ENCODE results near the gene KSR1. TPM values are rescaled to one million over a fixed set of nuclear protein-coding genes. Genes with fewer than 3 reads are reported as not detected.

Gene KSR1
- total RNA-seq, 2 donors from 2014 or later = 33.7 to 46.3 TPM

DNA sequence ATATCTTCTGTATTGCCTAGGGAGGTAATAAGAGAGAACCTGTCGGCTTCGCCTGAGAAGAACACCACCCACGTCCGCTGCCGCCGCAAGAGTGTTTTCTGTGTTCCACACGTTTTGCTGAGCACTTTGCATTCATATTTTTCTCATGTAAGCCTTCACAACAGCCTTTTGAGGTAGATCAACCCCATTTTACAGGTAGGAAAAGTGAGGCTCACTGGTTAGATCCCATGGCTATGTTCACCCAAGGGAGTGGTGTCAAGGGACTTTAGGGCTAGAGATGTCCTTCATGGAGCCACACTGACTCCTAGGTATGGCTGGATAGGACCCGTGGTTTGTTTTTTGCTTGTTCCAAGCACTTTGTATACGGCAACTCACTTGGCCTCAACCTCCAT, 87.7 kb downstream of the KSR1 start:
- H3K9me3 Mint-ChIP-seq = no peaks in the 10 kb centered on the region
- no peaks in the 10 kb centered on the region for H3K36me3 Mint-ChIP-seq (ENCODE audit: low read depth)
- no peak overlapping the region for H3K9ac ChIP-seq (ENCODE audit: extremely low read depth, low read length, poor library complexity, severe bottlenecking)
- 84 to 93% methylated on average over 3 to 9 of the region's 9 CpGs for WGBS, 2 experiments (ENCODE audit: insufficient coverage in 1 of 2, insufficient read length in 1 of 2)
- H3K27ac ChIP-seq (ENCODE audit: low read depth, low read length) = no peak overlapping the region
- no peak overlapping the region for H3K27ac Mint-ChIP-seq
- DNase-seq = no peak
- H3K4me3 ChIP-seq (ENCODE audit: low read length) = no peak overlapping the region
- H3K27me3 ChIP-seq (ENCODE audit: control insufficient read depth, insufficient read depth, low read length, poor library complexity, severe bottlenecking) = no peaks in the 10 kb centered on the region
- no peaks in the 10 kb centered on the region for H3K27me3 Mint-ChIP-seq (ENCODE audit: insufficient read depth)
- no peaks in the 10 kb centered on the region for H3K36me3 ChIP-seq (ENCODE audit: control insufficient read depth, insufficient read depth, low read length)
- peaks cover 36% of the 10 kb centered on the region for H3K4me1 Mint-ChIP-seq
- TF ChIP-seq, protein P1, sequence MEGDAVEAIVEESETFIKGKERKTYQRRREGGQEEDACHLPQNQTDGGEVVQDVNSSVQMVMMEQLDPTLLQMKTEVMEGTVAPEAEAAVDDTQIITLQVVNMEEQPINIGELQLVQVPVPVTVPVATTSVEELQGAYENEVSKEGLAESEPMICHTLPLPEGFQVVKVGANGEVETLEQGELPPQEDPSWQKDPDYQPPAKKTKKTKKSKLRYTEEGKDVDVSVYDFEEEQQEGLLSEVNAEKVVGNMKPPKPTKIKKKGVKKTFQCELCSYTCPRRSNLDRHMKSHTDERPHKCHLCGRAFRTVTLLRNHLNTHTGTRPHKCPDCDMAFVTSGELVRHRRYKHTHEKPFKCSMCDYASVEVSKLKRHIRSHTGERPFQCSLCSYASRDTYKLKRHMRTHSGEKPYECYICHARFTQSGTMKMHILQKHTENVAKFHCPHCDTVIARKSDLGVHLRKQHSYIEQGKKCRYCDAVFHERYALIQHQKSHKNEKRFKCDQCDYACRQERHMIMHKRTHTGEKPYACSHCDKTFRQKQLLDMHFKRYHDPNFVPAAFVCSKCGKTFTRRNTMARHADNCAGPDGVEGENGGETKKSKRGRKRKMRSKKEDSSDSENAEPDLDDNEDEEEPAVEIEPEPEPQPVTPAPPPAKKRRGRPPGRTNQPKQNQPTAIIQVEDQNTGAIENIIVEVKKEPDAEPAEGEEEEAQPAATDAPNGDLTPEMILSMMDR (conservative IDR thresholded peaks at IDR 0.05) = no peak
- no peaks in the 10 kb centered on the region for H3K9me3 ChIP-seq (ENCODE audit: control insufficient read depth, low read length)
- no peak overlapping the region for H3K4me3 Mint-ChIP-seq
- H3K4me1 ChIP-seq (ENCODE audit: control insufficient read depth, insufficient read depth, low read length) = peaks cover 3% of the 10 kb centered on the region

DNA sequence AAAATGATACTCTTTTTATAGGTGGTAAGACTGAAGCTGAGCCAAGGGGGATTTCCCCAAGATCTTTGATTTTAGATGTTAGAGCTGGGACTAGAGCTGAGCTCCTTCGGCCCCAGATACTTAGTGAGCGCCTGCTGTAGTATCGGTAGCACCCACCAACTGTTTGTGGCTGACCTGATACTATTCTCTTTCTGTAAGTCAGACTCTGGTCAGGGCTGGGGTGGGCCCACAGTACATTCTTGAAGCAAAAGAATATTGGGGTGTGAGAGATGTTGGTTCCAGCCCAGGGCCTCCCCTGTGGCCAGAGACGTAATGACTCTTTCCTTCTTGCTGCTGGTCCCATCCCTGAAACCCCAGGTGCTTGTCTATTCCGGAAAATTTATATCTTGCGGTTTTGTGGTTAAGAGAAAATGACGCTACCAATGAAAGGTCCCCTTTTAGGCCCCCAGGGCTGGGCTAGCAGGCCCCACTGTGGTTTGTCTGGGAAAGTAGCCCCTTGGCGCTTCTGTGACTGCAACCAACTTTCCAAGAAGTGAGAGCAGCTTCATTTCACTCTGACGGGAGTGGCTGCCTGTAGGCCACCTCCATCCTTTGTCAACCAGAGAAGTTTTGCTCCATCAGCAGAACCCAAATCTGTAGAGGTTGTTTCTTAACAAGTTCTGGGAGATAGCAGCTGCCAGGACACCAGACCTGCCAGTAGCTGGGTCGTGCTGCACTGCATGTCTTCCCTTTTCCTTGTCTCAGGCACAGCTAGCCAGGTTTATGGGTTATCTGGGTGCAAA, 88.3 kb downstream of the KSR1 start:
- Mint-ChIP-seq H3K4me1 (peaks cover 36% of the 10 kb centered on the region), H3K27ac (no peak overlapping the region), H3K36me3 (ENCODE audit: low read depth) (no peaks in the 10 kb centered on the region), H3K9me3 (no peaks in the 10 kb centered on the region), H3K27me3 (ENCODE audit: insufficient read depth) (no peaks in the 10 kb centered on the region), H3K4me3 (no peak overlapping the region)
- H3K9me3 ChIP-seq (ENCODE audit: control insufficient read depth, low read length) = no peaks in the 10 kb centered on the region
- H3K27ac ChIP-seq (ENCODE audit: low read depth, low read length) = no peak overlapping the region
- peak; percentile 51 for DNase-seq
- peaks cover 3% of the 10 kb centered on the region for H3K4me1 ChIP-seq (ENCODE audit: control insufficient read depth, insufficient read depth, low read length)
- 91 to 92% methylated on average over 7 to 10 of the region's 10 CpGs for WGBS, 2 experiments (ENCODE audit: insufficient coverage in 1 of 2, insufficient read length in 1 of 2)
- H3K9ac ChIP-seq (ENCODE audit: extremely low read depth, low read length, poor library complexity, severe bottlenecking) = no peak overlapping the region
- H3K36me3 ChIP-seq (ENCODE audit: control insufficient read depth, insufficient read depth, low read length) = no peaks in the 10 kb centered on the region
- no peak overlapping the region for H3K4me3 ChIP-seq (ENCODE audit: low read length)
- TF ChIP-seq, protein P1 (conservative IDR thresholded peaks at IDR 0.05) = no peak
- H3K27me3 ChIP-seq (ENCODE audit: control insufficient read depth, insufficient read depth, low read length, poor library complexity, severe bottlenecking) = no peaks in the 10 kb centered on the region

DNA sequence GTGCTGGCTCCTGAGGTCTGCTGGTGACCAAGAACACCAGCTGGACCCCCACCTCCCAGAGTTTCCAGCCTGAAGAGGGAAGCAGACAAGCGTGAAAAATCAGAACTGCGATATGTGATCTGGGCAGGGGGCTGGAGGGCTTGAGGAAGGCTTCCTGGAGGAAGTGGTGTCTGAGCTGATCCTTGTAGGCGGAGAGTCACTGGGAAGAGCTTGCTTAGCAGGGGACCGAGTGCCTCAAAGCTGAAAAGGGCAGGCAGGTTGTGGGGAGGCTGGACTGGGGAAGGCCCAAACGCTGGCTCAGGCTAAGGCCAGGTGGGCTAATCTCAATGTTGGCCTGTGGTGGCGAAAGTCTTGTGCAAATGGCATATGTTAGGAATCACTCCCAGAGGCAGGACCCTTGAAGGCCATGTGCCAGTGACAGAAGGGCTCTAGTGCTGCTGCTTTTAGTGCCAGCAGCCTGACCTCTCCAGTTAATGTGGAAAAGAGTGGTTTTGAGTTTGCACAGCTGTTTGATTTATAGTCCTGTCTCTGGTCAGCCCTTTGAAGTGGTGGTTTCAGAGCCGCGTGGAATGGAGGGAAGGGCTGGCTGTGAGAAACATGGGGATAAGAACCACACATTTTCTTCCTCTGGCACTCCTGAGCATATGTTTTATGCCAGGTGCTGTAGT, 89.4 kb downstream of the KSR1 start:
- peak overlapping the region; percentile 84 for H3K27ac Mint-ChIP-seq
- Histone ChIP-seq H3K9me3 (ENCODE audit: control insufficient read depth, low read length) (no peaks in the 10 kb centered on the region), H3K36me3 (ENCODE audit: control insufficient read depth, insufficient read depth, low read length) (no peaks in the 10 kb centered on the region), H3K27ac (ENCODE audit: low read depth, low read length) (no peak overlapping the region), H3K9ac (ENCODE audit: extremely low read depth, low read length, poor library complexity, severe bottlenecking) (no peak overlapping the region), H3K4me1 (ENCODE audit: control insufficient read depth, insufficient read depth, low read length) (peaks cover 3% of the 10 kb centered on the region), H3K27me3 (ENCODE audit: control insufficient read depth, insufficient read depth, low read length, poor library complexity, severe bottlenecking) (no peaks in the 10 kb centered on the region), H3K4me3 (ENCODE audit: low read length) (no peak overlapping the region)
- H3K36me3 Mint-ChIP-seq (ENCODE audit: low read depth) = no peaks in the 10 kb centered on the region
- TF ChIP-seq, protein P1 (conservative IDR thresholded peaks at IDR 0.05) = no peak
- 90 to 92% methylated on average over 5 to 8 of the region's 8 CpGs for WGBS, 2 experiments (ENCODE audit: insufficient coverage in 1 of 2, insufficient read length in 1 of 2)
- no peak overlapping the region for H3K4me3 Mint-ChIP-seq
- H3K27me3 Mint-ChIP-seq (ENCODE audit: insufficient read depth) = no peaks in the 10 kb centered on the region
- H3K9me3 Mint-ChIP-seq = no peaks in the 10 kb centered on the region
- H3K4me1 Mint-ChIP-seq = peaks cover 27% of the 10 kb centered on the region
- DNase-seq = peak; percentile 69
